ENCODE results near the gene DGKB.

Gene DGKB

GRCh38 chr7:14229047-14229446, 673.5 kb downstream of the DGKB start:
- no peak for TF ChIP-seq BACH2 (CRISPR knock-in tag; IDR thresholded peaks at IDR 0.05; ENCODE audit: borderline replicate concordance)
- TF ChIP-seq CREB5 (CRISPR knock-in tag; IDR thresholded peaks at IDR 0.05; ENCODE audit: low read depth) = no peak
- TF ChIP-seq PATZ1 (CRISPR knock-in tag; IDR thresholded peaks at IDR 0.05; ENCODE audit: borderline replicate concordance) = no peak
- TF ChIP-seq ARNTL (CRISPR knock-in tag; IDR thresholded peaks at IDR 0.05; ENCODE audit: borderline replicate concordance, low read depth) = no peak
- TF ChIP-seq SNAI2 (CRISPR knock-in tag; IDR thresholded peaks at IDR 0.05) = no peak
- TF ChIP-seq TOX (CRISPR knock-in tag; IDR thresholded peaks at IDR 0.05; ENCODE audit: borderline replicate concordance) = no peak
- ATAC-seq = no peak

- TF ChIP-seq PPARA (CRISPR knock-in tag; IDR thresholded peaks at IDR 0.05; ENCODE audit: borderline replicate concordance) = no peak
- no peak for ATAC-seq
Measured at GRCh38 chr7:14228341-14228740, 674.2 kb downstream of the DGKB start.

- no peak for ATAC-seq
- TF ChIP-seq BACH2 (CRISPR knock-in tag; IDR thresholded peaks at IDR 0.05; ENCODE audit: borderline replicate concordance) = no peak
- no peak for TF ChIP-seq ZNF565 (CRISPR knock-in tag; conservative IDR thresholded peaks at IDR 0.05; ENCODE audit: low read depth)
- TF ChIP-seq TSHZ2 (CRISPR knock-in tag; IDR thresholded peaks at IDR 0.05) = no peak
- no peak for TF ChIP-seq CSDC2 (CRISPR knock-in tag; IDR thresholded peaks at IDR 0.05)
- no peak for TF ChIP-seq ZNF70 (CRISPR knock-in tag; IDR thresholded peaks at IDR 0.05)
- no peak for TF ChIP-seq GLIS3 (CRISPR knock-in tag; IDR thresholded peaks at IDR 0.05)
- no peak for TF ChIP-seq TOX (CRISPR knock-in tag; IDR thresholded peaks at IDR 0.05; ENCODE audit: borderline replicate concordance)
- no peak for TF ChIP-seq PATZ1 (CRISPR knock-in tag; IDR thresholded peaks at IDR 0.05; ENCODE audit: borderline replicate concordance)
- no peak for TF ChIP-seq ZC3H10 (CRISPR knock-in tag; IDR thresholded peaks at IDR 0.05)
- no peak for TF ChIP-seq ARNTL (CRISPR knock-in tag; IDR thresholded peaks at IDR 0.05; ENCODE audit: borderline replicate concordance, low read depth)
- TF ChIP-seq RARB (CRISPR knock-in tag; IDR thresholded peaks at IDR 0.05) = no peak
- TF ChIP-seq ZFP3 (CRISPR knock-in tag; IDR thresholded peaks at IDR 0.05) = no peak
- no peak for TF ChIP-seq CSRNP3 (CRISPR knock-in tag; IDR thresholded peaks at IDR 0.05)
- no peak for TF ChIP-seq SNAI2 (CRISPR knock-in tag; IDR thresholded peaks at IDR 0.05)
- TF ChIP-seq ISL1 (CRISPR knock-in tag; IDR thresholded peaks at IDR 0.05) = no peak
- no peak for TF ChIP-seq CREB5 (CRISPR knock-in tag; IDR thresholded peaks at IDR 0.05; ENCODE audit: low read depth)
- TF ChIP-seq TCF4 (CRISPR knock-in tag; IDR thresholded peaks at IDR 0.05; ENCODE audit: borderline replicate concordance) = no peak
- no peak for TF ChIP-seq POU6F1 (CRISPR knock-in tag; IDR thresholded peaks at IDR 0.05; ENCODE audit: borderline replicate concordance, low read depth)
Measured at GRCh38 chr7:14226126-14226525, 676.4 kb downstream of the DGKB start.

All from SK-N-SH treated with all-trans-retinoic acid at 6 μM for 48 hours (cell line).